Ovary (tissue), 9 donors: ENCODE data around the gene YAP1. TPM values are rescaled to one million over a fixed set of nuclear protein-coding genes. Genes with fewer than 3 reads are reported as not detected.

Source experiments
- DNase-seq, 5 donors: peaks; one replicate each; pipeline ENCODE4 v3.0.0-alpha.2; 2019 to 2020
- H3K27ac ChIP-seq, 2 donors: fragments of 200-600 bp; one replicate each; pipeline versions ENCODE4 v1.5.1 to v1.8.0; 2019 to 2022
- H3K27me3 ChIP-seq: fragments of 200-600 bp; one replicate; pipeline ENCODE4 v1.8.0; 2022
- H3K36me3 ChIP-seq: fragments of 200-600 bp; sonication (generic); one replicate; pipeline ENCODE4 v1.5.1; 2019
- H3K4me1 ChIP-seq: one replicate; pipeline ENCODE4 v1.8.1; 2013; ENCODE audit warnings: mild to moderate bottlenecking, moderate library complexity; ENCODE audit not compliant: insufficient read depth
- H3K4me3 ChIP-seq: fragments of 200-600 bp; sonication (generic); one replicate; pipeline ENCODE4 v1.5.1; 2017
- H3K9me3 ChIP-seq, 2 donors: fragments of 200-600 bp in 1 of 2; sonication (generic) in 1 of 2; one replicate each; pipeline versions ENCODE4 v1.5.1 to v1.8.1; 2013 to 2019; ENCODE audit warnings: mild to moderate bottlenecking in 1 of 2, moderate library complexity in 1 of 2
- CTCF ChIP-seq, 3 donors: fragments of 450-650 bp in 2 of 3; fragments of 200-600 bp in 1 of 3; IDR thresholded peaks; one replicate each; pipeline versions ENCODE4 v1.5.1 to v1.8.0; 2016 to 2022; ENCODE audit warnings: antibody characterized with exemption in 3 of 3, mild to moderate bottlenecking in 1 of 3
- EP300 ChIP-seq: sonication (generic); formaldehyde crosslinking; IDR thresholded peaks from one replicate; pipeline ENCODE4 v1.6.1; 2017; ENCODE audit warnings: antibody characterized with exemption
- POLR2A ChIP-seq: fragments of 450-650 bp; IDR thresholded peaks from one replicate; pipeline ENCODE4 v1.6.1; 2017; ENCODE audit warnings: antibody characterized with exemption, mild to moderate bottlenecking, moderate library complexity
- WGBS, 3 donors: extraction: QIAGEN DNeasy Blood & Tissue Kit in 1 of 3; methylation state at CpG; one replicate each; pipeline versions ENCODE4 v1.1.5 to v1.1.7; 2013 to 2017; 5-methylcytosine and 5-hydroxymethylcytosine counted together
- intact Hi-C, 4 donors: fragments of 100-400 bp; cut with DNase I; formaldehyde crosslinking; loops; one replicate each; pipeline versions ENCODE4 v1.11.0 to v1.15.1; 2022 to 2023
- polyA plus RNA-seq, 2 donors: library from polyadenylated mRNA; stranded (reverse); fragments of 200-250 nt in 1 of 2; fragments of 350-450 nt in 1 of 2; fragmentation: Illumina TruSeq in 1 of 2; extraction: RNeasy Lipid Tissue Mini Kit (QIAGEN cat#74804) in 1 of 2; gene quantifications; one replicate each; pipeline ENCODE4 v1.2.3, GENCODE V29; 2013 to 2014
- total RNA-seq, 7 donors: library from RNA; depleted of rRNA in 2 of 7; stranded (reverse); fragments of >200 nt in 2 of 7; fragmentation: NEBNext Ultra II Directional in 3 of 7; extraction: Animal tissue kit (Norgen Biotek cat#: 25700) in 3 of 7; gene quantifications; one replicate each; pipeline versions ENCODE4 v1.1.0 to v1.2.4, GENCODE V29; 2016 to 2023
- donor health status: DM: no; HTN: no; CAD: no; lungs with moderate emphysema.
- donor health status: DM: no; HTN: no; CAD: no.
- donor health status: Bipolar disorder and iron deficiency.
- donor health status: DM: yes; HTN: yes; CAD: no.
- donor health status: DM: no; HTN: no; CAD: no.
- donor health status: DM: yes; HTN: yes; CAD: no.

The YAP1 gene
- total and polyA plus RNA-seq, 9 donors = 70.3 to 184 (median 147) TPM

- no peak overlapping the region for H3K4me3 ChIP-seq
- H3K27ac ChIP-seq = no peak overlapping the region
- intact Hi-C loops = no loop called here
- no peaks in the 10 kb centered on the region for H3K9me3 ChIP-seq
- no peaks in the 10 kb centered on the region for H3K36me3 ChIP-seq
- 85 to 86% (median 85%) methylated on average over 6 of the region's 6 CpGs for WGBS, 3 donors
- no peaks in the 10 kb centered on the region for H3K27me3 ChIP-seq
- TF ChIP-seq POLR2A = no peak
- TF ChIP-seq CTCF (IDR thresholded peaks at IDR 0.05) = no peak
- peaks cover 1% of the 10 kb centered on the region for H3K4me1 ChIP-seq
- no peak for DNase-seq
Measured at GRCh38 chr11:102252339-102252891, 142.2 kb downstream of the YAP1 start.

- Histone ChIP-seq H3K4me1 (peaks cover 1% of the 10 kb centered on the region), H3K36me3 (no peaks in the 10 kb centered on the region), H3K9me3 (no peaks in the 10 kb centered on the region), H3K27me3 (no peaks in the 10 kb centered on the region), H3K27ac (no peak overlapping the region), H3K4me3 (no peak overlapping the region)
- no peak for DNase-seq
- 33 to 45% (median 34%) methylated on average over 3 of the region's 3 CpGs for WGBS, 3 donors
- TF ChIP-seq CTCF (IDR thresholded peaks at IDR 0.05) = no peak
- TF ChIP-seq EP300 = no peak
- intact Hi-C loops = no loop called here
Measured at GRCh38 chr11:102253020-102253715, 142.9 kb downstream of the YAP1 start.

- Histone ChIP-seq H3K4me1 (peaks cover 1% of the 10 kb centered on the region), H3K27me3 (no peaks in the 10 kb centered on the region), H3K27ac (no peak overlapping the region), H3K4me3 (no peak overlapping the region), H3K9me3 (no peaks in the 10 kb centered on the region), H3K36me3 (no peaks in the 10 kb centered on the region)
- intact Hi-C loops = no loop called here
- TF ChIP-seq CTCF (IDR thresholded peaks at IDR 0.05) (no peak), EP300 (no peak), POLR2A (no peak)
- WGBS, 3 donors = 87 to 94% (median 91%) methylated on average over 5 of the region's 5 CpGs
- DNase-seq = no peak
Measured at GRCh38 chr11:102254047-102254446, 143.8 kb downstream of the YAP1 start.

GRCh38 chr11:102256251-102256650, 146.0 kb downstream of the YAP1 start:
- Histone ChIP-seq H3K4me1 (peaks cover 1% of the 10 kb centered on the region), H3K9me3 (no peaks in the 10 kb centered on the region), H3K27ac (no peak overlapping the region), H3K36me3 (no peaks in the 10 kb centered on the region), H3K4me3 (no peak overlapping the region), H3K27me3 (no peaks in the 10 kb centered on the region)
- intact Hi-C loops = no loop called here
- no peak for TF ChIP-seq EP300
- no peak for TF ChIP-seq POLR2A
- WGBS, 3 donors = 81 to 90% (median 86%) methylated on average over 4 of the region's 4 CpGs
- no peak for DNase-seq

GRCh38 chr11:102260241-102260640, 150.0 kb downstream of the YAP1 start:
- 84 to 96% (median 87%) methylated on average over 2 of the region's 2 CpGs for WGBS, 3 donors
- intact Hi-C loops = loop anchor here in 3 of 4 donors (10.0 kb wide), 2 partner anchors 145 to 205 kb away; partner anchors contain the start of gene YAP1 (in 2 of the 3)

More at GRCh38 chr11:102260241-102260640, 150.0 kb downstream of the YAP1 start:
- no peak for DNase-seq
- no peak overlapping the region for H3K27ac ChIP-seq
- no peaks in the 10 kb centered on the region for H3K9me3 ChIP-seq
- H3K27me3 ChIP-seq = no peaks in the 10 kb centered on the region
- TF ChIP-seq CTCF (IDR thresholded peaks at IDR 0.05) (no peak), EP300 (no peak), POLR2A (no peak)
- no peaks in the 10 kb centered on the region for H3K36me3 ChIP-seq
- H3K4me3 ChIP-seq = no peak overlapping the region
- no peaks in the 10 kb centered on the region for H3K4me1 ChIP-seq
